ENCODE data around the gene TIGD6. TPM values are rescaled to one million over a fixed set of nuclear protein-coding genes. Genes with fewer than 3 reads are reported as not detected.
A peak's percentile ranks its signal among the peaks of the same experiment; 100 is the strongest.

The TIGD6 gene
- total and polyA plus RNA-seq, 10 of the 15 experiments (the other 5 are each of a cell fraction or from before 2014, with no cell fraction given), result 0.84 to 4.1 (median 2.7) TPM

GRCh38 chr5:149999359-149999758 lies 1.1 kb downstream of the TIGD6 start:
- Histone ChIP-seq H2AFZ (ENCODE audit: control insufficient read depth, low read depth, low read length) (peak overlapping the region; percentile 89; the same call in 1 of the 2 replicates), H3K4me3 (peak overlapping the region; percentile 98; the same call in 1 of the 2 replicates), H4K20me1 (ENCODE audit: control insufficient read depth, insufficient read depth) (no peaks in the 10 kb centered on the region), H3K4me2 (ENCODE audit: control insufficient read depth, insufficient read depth) (peak overlapping the region; percentile 83), H3K79me2 (ENCODE audit: control insufficient read depth, insufficient read depth, low read length) (peaks cover 42% of the 10 kb centered on the region), H3K27me3 (replicated peaks in 1 of 2; ENCODE audit: control insufficient read depth in 2 of 2, insufficient read depth in 2 of 2, low read length in 1 of 2) (no peaks in the 10 kb centered on the region), H3K4me1 (ENCODE audit: control insufficient read depth, insufficient read depth, low read length) (0 out of 2 replicates have a peak, but pooled peaks cover 3% of the 10 kb centered on the region), H3K9ac (ENCODE audit: control insufficient read depth, insufficient read depth, low read length) (peak overlapping the region; percentile 96; the same call in 1 of the 2 replicates), H3K9me3 (replicated peaks; ENCODE audit: control insufficient read depth, insufficient read depth, low read length) (no peaks in the 10 kb centered on the region), H3K36me3 (ENCODE audit: control insufficient read depth in 2 of 2, insufficient read depth in 2 of 2, low read length in 1 of 2) (no peaks in the 10 kb centered on the region), H3K27ac (ENCODE audit: control insufficient read depth, insufficient read depth) (no peak overlapping the region)
- TF ChIP-seq IRF3 (IDR thresholded peaks at IDR 0.05) (no peak), NFYB (IDR thresholded peaks at IDR 0.05; ENCODE audit: insufficient read depth, low read depth, low read length) (no peak), TARDBP (IDR thresholded peaks at IDR 0.05; ENCODE audit: borderline replicate concordance) (no peak)
- TF ChIP-seq, protein P1, sequence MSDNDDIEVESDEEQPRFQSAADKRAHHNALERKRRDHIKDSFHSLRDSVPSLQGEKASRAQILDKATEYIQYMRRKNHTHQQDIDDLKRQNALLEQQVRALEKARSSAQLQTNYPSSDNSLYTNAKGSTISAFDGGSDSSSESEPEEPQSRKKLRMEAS (IDR thresholded peaks at IDR 0.05; ENCODE audit: low read depth, low read length), result no peak
- ChIA-PET POLR2A (interaction anchor here (0.9 to 1.8 kb wide), 4 partner anchors 9 to 39 kb away, joined by 3 to 6 read pairs (median 4); partner anchors contain the start of gene SLC26A2), SMC1A (ENCODE audit: uncharacterized antibody, unreplicated experiment) (interaction anchor here (0.8 to 1.9 kb wide), 3 partner anchors 9 to 37 kb away, joined by 3 to 8 read pairs (median 4); no protein-coding TSS in a partner anchor), CTCF (interaction anchor here (0.8 to 2.7 kb wide), 9 partner anchors 9 to 553 kb away, joined by 3 to 23 read pairs (median 3); partner anchors contain the start of gene SLC26A2), RAD21 (ENCODE audit: unreplicated experiment) (interaction anchor here (1.3 to 1.4 kb wide), 3 partner anchors 8 to 145 kb away, joined by 4 to 5 read pairs (median 4); no protein-coding TSS in a partner anchor)
- FAIRE-seq (no peak), ATAC-seq (no peak), DNase-seq (ENCODE audit: low read depth, low spot score) (no peak)
- no TSS peak for BruUV-seq (replicated peaks)
- in situ Hi-C loops (cut with MboI), result no loop called here
- intact Hi-C loops (cut with micrococcal nuclease; ENCODE audit: unreplicated experiment), result no loop called here
- 76% methylated on average over 3 of the region's 3 CpGs for WGBS (ENCODE audit: insufficient coverage, insufficient replicate concordance, low lambda C conversion rate, missing lambda C conversion rate)

GRCh38 chr5:149998281-149998680 lies 2.2 kb downstream of the TIGD6 start:
- no peak for DNase-seq (ENCODE audit: low read depth, low spot score)
- Histone ChIP-seq H3K4me1 (ENCODE audit: control insufficient read depth, insufficient read depth, low read length) (0 out of 2 replicates have a peak, but pooled peaks cover 3% of the 10 kb centered on the region), H3K4me3 (no peak overlapping the region), H3K27me3 (replicated peaks in 1 of 2; ENCODE audit: control insufficient read depth in 2 of 2, insufficient read depth in 2 of 2, low read length in 1 of 2) (no peaks in the 10 kb centered on the region), H3K79me2 (ENCODE audit: control insufficient read depth, insufficient read depth, low read length) (peaks cover 32% of the 10 kb centered on the region), H3K4me2 (ENCODE audit: control insufficient read depth, insufficient read depth) (no peak overlapping the region), H2AFZ (ENCODE audit: control insufficient read depth, low read depth, low read length) (no peak overlapping the region), H3K27ac (ENCODE audit: control insufficient read depth, insufficient read depth) (no peak overlapping the region), H3K36me3 (ENCODE audit: control insufficient read depth in 2 of 2, insufficient read depth in 2 of 2, low read length in 1 of 2) (no peaks in the 10 kb centered on the region), H4K20me1 (ENCODE audit: control insufficient read depth, insufficient read depth) (no peaks in the 10 kb centered on the region), H3K9me3 (replicated peaks; ENCODE audit: control insufficient read depth, insufficient read depth, low read length) (no peaks in the 10 kb centered on the region), H3K9ac (ENCODE audit: control insufficient read depth, insufficient read depth, low read length) (no peak overlapping the region)
- no peak for FAIRE-seq
- ChIA-PET RAD21 (ENCODE audit: unreplicated experiment) (no interaction called here), POLR2A (no interaction called here), SMC1A (ENCODE audit: uncharacterized antibody, unreplicated experiment) (no interaction called here), CTCF (no interaction called here)
- no peak for ATAC-seq
- intact Hi-C loops (cut with micrococcal nuclease; ENCODE audit: unreplicated experiment), result no loop called here
- WGBS (ENCODE audit: insufficient coverage, insufficient replicate concordance, low lambda C conversion rate, missing lambda C conversion rate), result 97% methylated on average over 3 of the region's 3 CpGs
- no TSS peak for BruUV-seq (replicated peaks)
- TF ChIP-seq, protein P1 (IDR thresholded peaks at IDR 0.05; ENCODE audit: low read depth, low read length), result no peak
- in situ Hi-C loops (cut with MboI), result no loop called here

Data from GM12878 (cell line).